ENCODE data around the gene HES2. TPM values are rescaled to one million over a fixed set of nuclear protein-coding genes. Genes with fewer than 3 reads are reported as not detected.

HES2 gene
- total and polyA plus RNA-seq, 7 experiments from 2014 or later, result 0.56 TPM; not detected in 6

DNA sequence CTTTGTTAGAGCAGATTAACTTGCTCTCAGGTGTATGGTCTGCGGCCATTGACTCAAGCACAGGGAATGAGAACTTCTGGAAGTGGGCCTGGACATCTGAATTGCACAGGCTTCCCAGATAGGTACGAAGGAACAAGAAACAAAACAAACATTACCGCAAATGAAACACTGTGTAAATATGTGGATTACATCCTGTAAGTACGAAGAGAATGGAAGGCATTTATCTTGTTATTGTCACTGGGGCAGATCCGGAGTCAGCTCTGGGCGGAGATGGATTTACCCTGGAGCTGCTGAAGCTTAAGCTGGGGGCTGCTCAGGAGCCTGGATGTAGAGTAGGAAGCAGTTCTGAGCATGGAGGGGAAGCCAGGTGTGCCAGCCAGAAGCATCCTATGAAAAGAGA, 6.8 kb downstream of the HES2 start:
- H3K9me3 Mint-ChIP-seq, result no peaks in the 10 kb centered on the region
- Histone ChIP-seq H3K4me3 (ENCODE audit: low read length) (no peak overlapping the region), H3K9me3 (ENCODE audit: control insufficient read depth in 2 of 3, low read length in 3 of 3) (no peaks in the 10 kb centered on the region), H3K4me1 (ENCODE audit: control insufficient read depth in 2 of 2, insufficient read depth in 2 of 2, low read length in 2 of 2) (peaks cover 0 to 4% of the 10 kb centered on the region in 2 donors), H3K27ac (ENCODE audit: low read depth, low read length) (no peak overlapping the region), H3K36me3 (ENCODE audit: control insufficient read depth in 2 of 3, insufficient read depth in 3 of 3, low read length in 3 of 3) (no peaks in the 10 kb centered on the region), H3K27me3 (ENCODE audit: control insufficient read depth in 2 of 2, insufficient read depth in 2 of 2, low read length in 2 of 2) (peaks cover 5 to 22% of the 10 kb centered on the region in 2 donors)
- no peaks in the 10 kb centered on the region for H3K36me3 Mint-ChIP-seq
- intact Hi-C loops (cut with micrococcal nuclease), result no loop called here
- peaks cover 39 to 63% (median 46%) of the 10 kb centered on the region in 5 donors for H3K27me3 Mint-ChIP-seq
- ATAC-seq (no peak), DNase-seq (no peak)
- H3K4me1 Mint-ChIP-seq, result peaks cover 3 to 11% (median 4%) of the 10 kb centered on the region in 7 donors
- no peak overlapping the region for H3K4me3 Mint-ChIP-seq
- CTCF ChIA-PET, result interaction anchor here (0.6 to 1.1 kb wide), 4 partner anchors 9 to 240 kb away, joined by 3 to 5 read pairs (median 4); no protein-coding TSS in a partner anchor
- POLR2A ChIA-PET, result no interaction called here
- no peak overlapping the region for H3K27ac Mint-ChIP-seq

DNA sequence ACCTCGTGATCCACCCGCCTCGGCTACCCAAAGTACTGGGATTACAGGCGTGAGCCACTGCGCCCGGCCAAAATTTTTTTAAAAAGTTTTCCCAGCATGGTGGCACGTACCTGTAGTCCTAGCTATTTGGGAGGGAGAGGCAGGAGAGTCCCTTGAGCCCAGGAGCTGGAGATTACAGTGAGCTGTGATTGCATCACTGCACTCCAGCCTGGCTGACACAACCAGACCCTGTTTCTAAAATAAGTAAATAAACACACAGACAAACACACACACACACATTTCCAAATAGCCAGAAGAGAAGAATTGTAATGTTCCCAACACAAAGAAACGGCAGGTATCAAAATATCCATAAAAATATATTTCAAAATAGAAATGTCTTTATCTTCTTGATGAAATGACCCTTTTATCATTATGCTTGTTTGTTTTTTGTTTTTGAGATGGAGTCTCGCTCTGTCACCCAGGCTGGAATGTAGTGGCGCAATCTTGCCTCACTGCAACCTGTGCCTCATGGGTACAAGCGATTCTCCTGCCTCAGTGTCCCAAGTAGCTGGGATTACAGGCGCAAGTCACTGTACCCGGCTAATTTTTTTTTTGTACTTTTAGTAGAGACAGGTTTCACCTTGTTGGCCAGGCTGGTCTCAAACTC, 9.3 kb downstream of the HES2 start:
- Histone ChIP-seq H3K4me1 (ENCODE audit: control insufficient read depth in 2 of 2, insufficient read depth in 2 of 2, low read length in 2 of 2) (peaks cover 0 to 4% of the 10 kb centered on the region in 2 donors), H3K27ac (ENCODE audit: low read depth, low read length) (no peak overlapping the region), H3K36me3 (ENCODE audit: control insufficient read depth in 2 of 3, insufficient read depth in 3 of 3, low read length in 3 of 3) (no peaks in the 10 kb centered on the region), H3K27me3 (ENCODE audit: control insufficient read depth in 2 of 2, insufficient read depth in 2 of 2, low read length in 2 of 2) (peaks cover 0 to 8% of the 10 kb centered on the region in 2 donors), H3K4me3 (ENCODE audit: low read length) (no peak overlapping the region), H3K9me3 (ENCODE audit: control insufficient read depth in 2 of 3, low read length in 3 of 3) (no peaks in the 10 kb centered on the region)
- Mint-ChIP-seq H3K27ac (no peak overlapping the region), H3K9me3 (no peaks in the 10 kb centered on the region), H3K27me3 (peaks cover 17 to 56% (median 22%) of the 10 kb centered on the region in 5 donors), H3K4me1 (peaks cover 3 to 11% (median 4%) of the 10 kb centered on the region in 7 donors), H3K36me3 (no peaks in the 10 kb centered on the region), H3K4me3 (no peak overlapping the region)
- POLR2A ChIA-PET, result interaction anchor here (0.6 kb wide), 1 partner anchor 50 kb away, joined by 3 read pairs; no protein-coding TSS in a partner anchor
- CTCF ChIA-PET, result interaction anchor here (0.6 to 1.0 kb wide), 2 partner anchors 19 to 60 kb away, joined by 3 to 4 read pairs; no protein-coding TSS in a partner anchor
- intact Hi-C loops (cut with micrococcal nuclease), result no loop called here
- DNase-seq, result no peak
- no peak for ATAC-seq

DNA sequence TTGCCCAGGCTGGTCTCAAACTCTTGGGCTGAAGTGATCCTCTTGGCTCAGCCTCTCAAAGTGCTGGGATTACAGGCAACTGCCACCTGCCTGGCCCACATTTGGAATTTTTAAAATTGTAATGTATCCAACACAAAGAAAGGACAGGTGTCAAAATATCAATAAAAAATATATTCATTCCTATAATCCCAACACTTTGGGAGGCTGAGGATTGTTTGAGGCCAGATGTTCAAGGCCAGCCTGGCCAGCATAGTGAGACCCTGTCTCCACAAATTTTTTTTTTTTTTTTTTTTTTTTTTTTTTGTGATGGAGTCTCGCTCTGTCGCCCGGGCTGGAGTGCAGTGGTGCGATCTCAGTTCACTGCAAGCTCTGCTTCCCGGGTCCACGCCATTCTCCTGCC, 10.0 kb downstream of the HES2 start:
- ChIA-PET CTCF (no interaction called here), POLR2A (no interaction called here)
- H3K4me3 ChIP-seq (ENCODE audit: low read length), result no peak overlapping the region
- peaks cover 0 to 5% of the 10 kb centered on the region in 2 donors for H3K27me3 ChIP-seq (ENCODE audit: control insufficient read depth in 2 of 2, insufficient read depth in 2 of 2, low read length in 2 of 2)
- ATAC-seq (no peak), DNase-seq (no peak)
- intact Hi-C loops (cut with micrococcal nuclease), result no loop called here
- Mint-ChIP-seq H3K36me3 (no peaks in the 10 kb centered on the region), H3K27me3 (peaks cover 11 to 59% (median 18%) of the 10 kb centered on the region in 5 donors), H3K27ac (no peak overlapping the region), H3K9me3 (no peaks in the 10 kb centered on the region), H3K4me3 (no peak overlapping the region), H3K4me1 (peaks cover 4 to 7% (median 4%) of the 10 kb centered on the region in 7 donors)
- no peaks in the 10 kb centered on the region for H3K36me3 ChIP-seq (ENCODE audit: control insufficient read depth in 2 of 3, insufficient read depth in 3 of 3, low read length in 3 of 3)
- H3K9me3 ChIP-seq (ENCODE audit: control insufficient read depth in 2 of 3, low read length in 3 of 3), result no peaks in the 10 kb centered on the region
- H3K4me1 ChIP-seq (ENCODE audit: control insufficient read depth in 2 of 2, insufficient read depth in 2 of 2, low read length in 2 of 2), result peaks cover 0 to 4% of the 10 kb centered on the region in 2 donors
- H3K27ac ChIP-seq (ENCODE audit: low read depth, low read length), result no peak overlapping the region

DNA sequence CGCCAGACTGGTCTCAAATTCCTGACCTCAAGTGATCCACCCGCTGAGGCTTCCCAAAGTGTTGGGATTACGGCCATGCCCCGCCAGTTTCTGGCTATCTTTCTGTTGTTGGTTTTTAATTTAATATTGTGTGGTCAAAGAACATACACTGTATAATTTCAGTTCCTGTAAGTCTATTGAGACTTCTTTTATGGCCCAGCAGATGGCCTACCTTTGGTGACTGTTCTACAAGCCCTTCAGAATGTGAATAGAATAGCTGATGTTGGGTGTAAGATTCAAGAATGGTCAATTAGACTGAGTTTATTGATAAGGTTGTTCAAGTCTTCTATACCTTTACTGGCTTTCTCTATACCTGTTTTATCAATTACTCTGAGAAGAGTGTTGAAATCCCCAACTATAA, 10.7 kb downstream of the HES2 start:
- Mint-ChIP-seq H3K4me3 (no peak overlapping the region), H3K9me3 (no peaks in the 10 kb centered on the region), H3K27me3 (peaks cover 5 to 54% (median 12%) of the 10 kb centered on the region in 5 donors), H3K4me1 (peaks cover 0 to 7% (median 0%) of the 10 kb centered on the region in 7 donors), H3K36me3 (no peaks in the 10 kb centered on the region), H3K27ac (no peak overlapping the region)
- Histone ChIP-seq H3K27me3 (ENCODE audit: control insufficient read depth in 2 of 2, insufficient read depth in 2 of 2, low read length in 2 of 2) (no peaks in the 10 kb centered on the region), H3K36me3 (ENCODE audit: control insufficient read depth in 2 of 3, insufficient read depth in 3 of 3, low read length in 3 of 3) (no peaks in the 10 kb centered on the region), H3K9me3 (ENCODE audit: control insufficient read depth in 2 of 3, low read length in 3 of 3) (no peaks in the 10 kb centered on the region), H3K27ac (ENCODE audit: low read depth, low read length) (no peak overlapping the region), H3K4me1 (ENCODE audit: control insufficient read depth in 2 of 2, insufficient read depth in 2 of 2, low read length in 2 of 2) (no peaks in the 10 kb centered on the region), H3K4me3 (ENCODE audit: low read length) (no peak overlapping the region)
- ATAC-seq (no peak), DNase-seq (no peak)
- POLR2A ChIA-PET, result no interaction called here
- intact Hi-C loops (cut with micrococcal nuclease), result no loop called here
- CTCF ChIA-PET, result interaction anchor here (1.2 to 1.6 kb wide), 2 partner anchors 61 to 163 kb away, joined by 4 to 6 read pairs; no protein-coding TSS in a partner anchor

DNA sequence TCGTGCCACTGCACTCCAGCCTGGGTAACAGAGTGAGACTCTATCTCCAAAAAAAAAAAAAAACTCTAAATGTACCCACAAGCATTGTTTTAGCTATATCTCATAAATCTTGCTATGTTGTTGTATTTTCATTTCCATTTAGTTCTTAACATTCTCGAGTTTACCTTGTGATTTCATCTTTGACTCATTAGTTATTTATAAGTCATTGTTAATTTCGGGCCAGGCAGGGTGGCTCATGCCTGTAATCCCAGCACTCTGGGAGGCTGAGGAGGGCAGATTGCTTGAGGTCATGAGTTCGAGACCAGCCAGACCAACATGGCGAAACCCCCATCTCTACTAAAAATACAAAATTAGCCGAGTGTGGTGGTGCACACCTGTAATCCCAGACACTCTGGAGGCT, 11.7 kb downstream of the HES2 start:
- H3K36me3 Mint-ChIP-seq, result no peaks in the 10 kb centered on the region
- DNase-seq (no peak), ATAC-seq (no peak)
- no peaks in the 10 kb centered on the region for H3K9me3 ChIP-seq (ENCODE audit: control insufficient read depth in 2 of 3, low read length in 3 of 3)
- H3K36me3 ChIP-seq (ENCODE audit: control insufficient read depth in 2 of 3, insufficient read depth in 3 of 3, low read length in 3 of 3), result no peaks in the 10 kb centered on the region
- POLR2A ChIA-PET, result no interaction called here
- H3K27me3 Mint-ChIP-seq, result peaks cover 4 to 45% (median 9%) of the 10 kb centered on the region in 5 donors
- peaks cover 0 to 8% (median 0%) of the 10 kb centered on the region in 7 donors for H3K4me1 Mint-ChIP-seq
- CTCF ChIA-PET, result interaction anchor here (1.2 to 1.6 kb wide), 3 partner anchors 42 to 162 kb away, joined by 4 to 6 read pairs (median 4); no protein-coding TSS in a partner anchor
- no peaks in the 10 kb centered on the region for H3K9me3 Mint-ChIP-seq
- intact Hi-C loops (cut with micrococcal nuclease), result no loop called here
- H3K4me3 Mint-ChIP-seq, result no peak overlapping the region
- no peaks in the 10 kb centered on the region for H3K27me3 ChIP-seq (ENCODE audit: control insufficient read depth in 2 of 2, insufficient read depth in 2 of 2, low read length in 2 of 2)
- no peak overlapping the region for H3K27ac Mint-ChIP-seq
- H3K4me3 ChIP-seq (ENCODE audit: low read length), result no peak overlapping the region
- H3K27ac ChIP-seq (ENCODE audit: low read depth, low read length), result no peak overlapping the region
- no peaks in the 10 kb centered on the region for H3K4me1 ChIP-seq (ENCODE audit: control insufficient read depth in 2 of 2, insufficient read depth in 2 of 2, low read length in 2 of 2)

DNA sequence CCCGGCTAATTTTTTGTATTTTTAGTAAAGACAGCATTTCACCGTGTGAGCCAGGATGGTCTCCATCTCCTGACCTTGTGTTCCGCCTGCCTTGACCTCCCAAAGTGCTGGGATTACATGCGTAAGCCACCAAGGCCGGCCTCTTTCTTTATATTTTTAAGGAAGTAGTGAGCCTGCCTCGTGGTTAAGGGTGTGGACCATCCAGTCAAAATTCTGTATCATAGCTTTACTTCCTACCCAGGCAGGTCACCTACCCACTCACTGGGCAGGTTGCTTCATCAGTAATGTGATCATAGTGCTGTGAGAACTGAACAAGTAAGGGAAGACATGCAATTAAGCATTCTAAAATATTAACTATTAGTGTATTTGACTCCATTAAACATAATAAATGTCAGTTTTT, 18.0 kb downstream of the HES2 start:
- ATAC-seq, result peak; percentile 77
- Mint-ChIP-seq H3K36me3 (no peaks in the 10 kb centered on the region), H3K9me3 (no peaks in the 10 kb centered on the region), H3K27me3 (peaks cover 0 to 35% (median 0%) of the 10 kb centered on the region in 5 donors), H3K4me3 (no peak overlapping the region), H3K4me1 (peaks cover 5 to 20% (median 5%) of the 10 kb centered on the region in 7 donors), H3K27ac (no peak overlapping the region)
- Histone ChIP-seq H3K27ac (ENCODE audit: low read depth, low read length) (no peak overlapping the region), H3K9me3 (ENCODE audit: control insufficient read depth in 2 of 3, low read length in 3 of 3) (no peaks in the 10 kb centered on the region), H3K4me3 (ENCODE audit: low read length) (no peak overlapping the region), H3K36me3 (ENCODE audit: control insufficient read depth in 2 of 3, insufficient read depth in 3 of 3, low read length in 3 of 3) (no peaks in the 10 kb centered on the region), H3K4me1 (ENCODE audit: control insufficient read depth in 2 of 2, insufficient read depth in 2 of 2, low read length in 2 of 2) (no peaks in the 10 kb centered on the region), H3K27me3 (ENCODE audit: control insufficient read depth in 2 of 2, insufficient read depth in 2 of 2, low read length in 2 of 2) (no peaks in the 10 kb centered on the region)
- intact Hi-C loops (cut with micrococcal nuclease), result no loop called here
- CTCF ChIA-PET, result interaction anchor here (0.9 to 5.8 kb wide), 3 partner anchors 53 to 155 kb away, joined by 3 to 53 read pairs (median 3); no protein-coding TSS in a partner anchor
- POLR2A ChIA-PET, result interaction anchor here (0.6 kb wide), 1 partner anchor 69 kb away, joined by 8 read pairs; no protein-coding TSS in a partner anchor
- DNase-seq, result no peak
